Fibroblast of skin of right quadriceps (primary cell): Measurements from ENCODE around the gene PCNP.
"Not testable (repeated sequence)": the region's sequence is repeated elsewhere in the genome, so short reads cannot be mapped to it uniquely, and the experiment has no call there.

Experiments used
- DNase-seq: peaks from one replicate; pipeline ENCODE4 v3.0.0-alpha.2; 2013

Gene PCNP

DNA sequence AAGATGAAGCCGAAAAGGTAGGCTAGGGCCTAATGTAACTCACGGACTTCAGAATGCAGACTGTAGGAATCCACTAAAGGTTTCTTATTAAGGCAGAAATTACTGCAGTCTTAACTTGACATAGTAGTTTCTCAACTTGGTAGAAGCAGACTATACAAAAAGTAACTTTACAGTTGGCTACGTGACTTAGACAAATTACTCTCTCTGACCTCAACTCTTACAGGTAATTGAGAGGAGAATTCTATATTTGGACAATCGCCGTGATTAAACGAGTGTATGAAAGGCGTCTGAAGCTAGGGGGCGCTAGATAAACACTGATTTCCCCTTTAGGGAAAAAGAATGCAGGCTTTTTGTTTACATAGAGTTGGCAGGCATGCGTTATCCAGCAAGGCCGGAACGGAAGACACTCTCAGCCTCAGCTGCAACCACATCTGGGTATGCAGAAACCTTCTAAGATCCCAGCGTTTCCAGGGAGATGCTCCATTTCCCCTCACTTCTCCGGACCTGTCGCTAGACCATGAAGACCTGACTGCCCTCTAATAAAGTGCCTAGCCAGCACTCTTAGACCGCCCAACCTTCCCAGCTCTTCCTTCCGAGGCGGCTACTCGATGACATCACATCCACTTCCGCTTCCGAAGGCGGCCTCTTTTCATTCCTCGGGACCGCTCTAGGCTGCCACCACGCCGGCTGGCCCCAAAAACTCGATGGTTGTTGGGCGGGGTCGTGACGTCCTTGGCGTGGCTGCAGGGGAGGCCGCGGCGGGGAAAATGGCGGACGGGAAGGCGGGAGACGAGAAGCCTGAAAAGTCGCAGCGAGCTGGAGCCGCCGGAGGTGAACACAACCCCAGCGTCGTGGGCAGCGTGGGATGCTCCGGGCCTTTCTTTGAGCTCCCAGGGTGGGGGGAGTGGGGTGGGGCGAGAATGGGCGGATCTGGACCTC lies at the start of gene PCNP:
Gene PCNP, plus strand, starts transcription at position 732 of the 939 bp plus-strand sequence. Its CDS starts 36 bp downstream, at position 768.
- peak; percentile 99 for DNase-seq

GRCh38 chr3:101527441-101527840 lies 46.5 kb upstream of the PCNP start:
- DNase-seq: no peak

- no peak for DNase-seq
Observed at GRCh38 chr3:101527906-101528305, 46.1 kb upstream of the PCNP start.

GRCh38 chr3:101529816-101530685 lies 43.9 kb upstream of the PCNP start:
- no peak for DNase-seq

- no peak for DNase-seq
Observed at GRCh38 chr3:101530686-101531047, 43.3 kb upstream of the PCNP start.

GRCh38 chr3:101531473-101532086 lies 42.4 kb upstream of the PCNP start:
- DNase-seq: no peak

DNA sequence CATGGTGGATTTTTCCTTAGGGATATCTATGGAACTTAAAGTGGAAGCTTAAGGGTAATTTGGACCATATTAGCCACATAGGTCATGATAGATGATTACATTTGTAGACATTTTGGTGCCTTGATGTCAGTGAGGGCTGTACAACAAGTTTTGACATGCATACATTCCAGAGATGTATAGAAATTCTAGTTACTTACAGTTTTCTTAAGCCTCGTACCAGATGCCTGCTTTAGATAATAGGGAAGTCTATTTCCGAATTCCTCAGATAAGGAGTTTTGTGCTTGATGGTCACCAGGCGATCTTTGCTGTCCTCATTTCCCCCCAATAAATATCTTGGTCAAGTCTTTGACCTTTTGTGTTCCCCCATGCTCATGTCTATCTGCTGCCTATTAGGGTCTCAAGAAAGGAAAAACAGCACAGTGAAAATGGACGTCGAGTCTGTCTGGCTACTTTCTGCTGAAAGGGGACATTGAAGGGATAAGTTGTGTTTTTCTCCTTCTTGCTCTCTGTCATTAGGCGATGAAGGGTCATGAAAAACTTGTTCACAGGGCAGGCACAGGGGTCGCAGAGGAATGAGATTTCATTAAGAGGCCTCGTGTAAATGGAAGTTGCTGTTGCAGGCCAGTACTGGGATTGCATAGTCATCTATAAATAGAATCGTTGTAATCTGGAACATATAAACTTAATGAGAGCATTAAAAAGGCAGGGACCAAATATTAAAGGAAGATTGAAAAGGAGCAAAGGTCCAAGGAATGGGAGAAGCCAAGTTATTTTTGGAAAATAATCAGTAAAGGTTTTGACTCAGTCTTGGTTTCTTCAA lies 41.0 kb upstream of the PCNP start:
- DNase-seq: no peak

GRCh38 chr3:101533603-101533968 lies 40.4 kb upstream of the PCNP start:
- no peak for DNase-seq

- DNase-seq: no peak
Observed at GRCh38 chr3:101535221-101535620, 38.8 kb upstream of the PCNP start.

DNA sequence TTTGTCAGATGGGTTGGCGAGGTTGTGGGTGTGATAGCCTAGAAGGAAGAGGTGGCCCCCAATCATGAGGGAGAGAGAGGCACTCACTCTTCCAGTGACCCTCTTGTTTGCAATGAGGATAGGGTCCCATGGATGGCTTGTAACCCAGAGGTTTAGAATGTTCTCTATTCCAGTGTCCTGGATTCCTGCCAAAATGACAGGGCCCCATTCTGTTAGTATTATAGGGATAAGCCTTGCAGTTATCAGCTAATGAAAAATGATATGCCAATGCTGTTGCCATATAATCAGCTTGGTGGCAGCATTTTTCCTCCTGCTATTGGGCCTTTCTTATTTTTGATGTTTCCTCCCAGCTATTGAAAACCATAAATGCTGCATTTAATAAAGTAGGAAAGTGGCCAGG lies 37.7 kb upstream of the PCNP start:
- DNase-seq: no peak

- not testable (repeated sequence) for DNase-seq
Observed at GRCh38 chr3:101536955-101537354, 37.0 kb upstream of the PCNP start.

DNA sequence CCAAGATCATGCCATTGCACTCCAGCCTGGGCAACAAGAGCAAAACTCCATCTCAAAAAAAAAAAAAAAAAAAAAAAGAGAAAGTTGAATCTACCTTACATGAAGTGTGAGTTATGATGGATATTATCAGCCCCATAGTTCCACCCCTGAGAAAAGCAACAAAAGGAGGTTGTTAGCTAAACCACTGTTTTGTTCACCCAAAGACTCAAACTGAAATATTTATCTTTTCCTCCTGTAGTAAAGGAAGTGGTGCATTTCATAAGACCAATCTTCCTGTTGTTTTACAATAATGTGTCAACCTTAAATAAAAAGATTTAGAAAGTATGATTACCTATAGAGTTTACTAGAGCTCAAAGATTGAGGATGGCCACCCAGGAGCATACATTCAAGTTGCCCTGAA lies 31.0 kb upstream of the PCNP start:
- DNase-seq: no peak

DNA sequence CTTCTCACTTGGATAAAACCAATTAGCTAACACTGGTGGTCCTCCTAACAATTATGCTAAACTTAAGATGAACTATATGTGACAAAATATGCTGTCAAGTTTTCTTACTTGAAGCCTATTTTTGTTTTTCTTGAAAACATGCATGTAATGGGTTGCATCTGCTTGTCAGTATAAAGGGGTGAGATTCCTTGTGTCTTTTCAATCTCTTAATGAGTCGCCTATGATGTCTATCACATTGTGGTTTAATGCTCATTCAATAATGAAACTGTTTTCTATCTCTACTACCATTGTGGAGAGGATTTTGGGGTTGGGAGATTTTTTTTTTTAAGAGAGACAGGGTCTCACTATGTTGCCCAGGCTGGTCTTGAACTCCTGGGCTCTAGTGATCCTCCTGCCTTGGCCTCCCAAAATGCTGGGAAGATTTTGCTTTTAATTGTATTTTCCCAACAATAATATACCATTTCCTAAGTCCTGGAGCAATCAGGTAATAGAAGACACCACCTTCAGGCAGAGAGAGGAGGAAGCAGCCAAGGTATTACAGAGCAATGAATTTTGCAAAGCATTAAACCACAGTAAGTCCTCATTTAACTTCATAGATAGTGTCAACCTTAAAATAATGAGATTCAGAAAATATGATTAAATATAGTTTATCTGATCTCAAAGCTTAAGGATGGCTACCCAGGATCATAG lies 29.7 kb upstream of the PCNP start:
- DNase-seq: no peak

- DNase-seq: no peak
Observed at GRCh38 chr3:101548527-101549105, 25.4 kb upstream of the PCNP start.

DNA sequence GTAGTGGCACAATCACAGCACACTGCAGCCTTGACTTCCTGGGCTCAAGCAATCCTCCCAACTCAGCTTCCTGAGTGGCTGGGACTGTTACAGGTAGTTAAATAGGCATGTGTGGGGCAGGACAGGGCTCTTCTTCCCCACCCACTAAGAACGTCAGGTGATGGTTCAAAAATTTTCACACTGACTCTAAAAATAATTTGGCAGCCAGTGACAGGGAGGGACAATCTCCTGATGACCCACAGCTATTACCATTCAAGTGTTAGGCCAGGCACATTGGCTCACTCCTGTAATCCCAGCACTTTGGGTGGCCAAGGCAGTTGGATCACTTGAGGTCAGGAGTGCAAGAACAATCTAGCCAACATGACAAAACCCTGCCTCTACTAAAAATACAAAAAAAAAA lies 24.5 kb upstream of the PCNP start:
- DNase-seq: no peak

- DNase-seq: not testable (repeated sequence)
Observed at GRCh38 chr3:101551359-101552081, 22.5 kb upstream of the PCNP start.

- not testable (repeated sequence) for DNase-seq
Observed at GRCh38 chr3:101553381-101553780, 20.6 kb upstream of the PCNP start.

GRCh38 chr3:101556064-101556463 lies 17.9 kb upstream of the PCNP start:
- DNase-seq: no peak

DNA sequence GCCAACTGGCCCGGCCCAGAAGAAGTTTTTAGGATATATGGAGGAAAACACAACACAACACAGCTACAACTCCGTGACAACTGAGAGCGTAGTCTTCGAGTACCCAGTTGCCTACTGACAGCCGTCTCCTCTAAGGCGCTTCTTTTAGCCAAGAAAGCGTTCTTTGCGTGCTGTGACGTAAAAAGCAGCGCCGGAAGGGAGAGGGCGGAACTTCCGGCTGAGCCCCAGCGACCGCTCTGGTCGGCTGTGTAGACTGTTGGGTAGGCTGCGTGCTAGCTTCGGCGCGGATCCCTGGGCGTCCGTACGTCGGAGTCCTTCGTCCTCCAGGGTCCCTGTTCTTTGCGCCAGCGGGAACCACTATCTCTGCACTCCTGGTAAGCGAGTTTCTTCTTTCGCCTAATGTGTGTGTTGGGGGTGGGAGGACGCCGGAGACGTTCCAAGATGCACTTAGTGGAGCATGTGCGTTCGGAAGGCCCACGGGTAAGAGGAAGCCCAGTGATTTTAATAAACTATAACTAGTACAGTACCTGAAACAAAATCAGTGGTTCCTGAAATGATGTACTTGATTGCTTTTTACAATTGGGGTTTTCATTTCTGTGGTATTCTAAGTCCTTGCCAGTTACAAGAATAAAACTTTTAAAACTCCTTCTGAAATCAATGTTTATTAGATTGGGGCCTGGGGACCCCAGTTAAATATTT lies 12.2 kb upstream of the PCNP start, which contains the start of gene TRMT10C:
Gene TRMT10C, plus strand, starts transcription at position 239 of the 699 bp plus-strand sequence. CDS start 2,914 bp downstream, outside the sequence.
- peak; percentile 92 for DNase-seq
